ENCODE data around the gene PLEKHD1.
"Not testable (repeated sequence)": the region's sequence is repeated elsewhere in the genome, so short reads cannot be mapped to it uniquely, and the experiment has no call there.

The PLEKHD1 gene

GRCh38 chr14:69484444-69485314 lies at the start of gene PLEKHD1:
PLEKHD1 (plus strand) TSS chr14:69484728; CDS start chr14:69484966, 238 bp downstream.
- no peak for DNase-seq

GRCh38 chr14:69439521-69440270 lies 44.8 kb upstream of the PLEKHD1 start:
- no peak for DNase-seq

GRCh38 chr14:69441948-69442347 lies 42.6 kb upstream of the PLEKHD1 start:
- no peak for DNase-seq

GRCh38 chr14:69443296-69443805 lies 41.2 kb upstream of the PLEKHD1 start:
- DNase-seq = no peak

GRCh38 chr14:69449216-69449615 lies 35.3 kb upstream of the PLEKHD1 start:
- DNase-seq = no peak

GRCh38 chr14:69451941-69452340 lies 32.6 kb upstream of the PLEKHD1 start:
- no peak for DNase-seq

GRCh38 chr14:69458350-69458749 lies 26.2 kb upstream of the PLEKHD1 start:
- DNase-seq = no peak

GRCh38 chr14:69459122-69459521 lies 25.4 kb upstream of the PLEKHD1 start:
- DNase-seq = no peak

- peak; percentile 69 for DNase-seq
Observed at GRCh38 chr14:69460093-69460701, 24.3 kb upstream of the PLEKHD1 start.

GRCh38 chr14:69464379-69464778 lies 20.1 kb upstream of the PLEKHD1 start:
- no peak for DNase-seq

- DNase-seq = no peak
Observed at GRCh38 chr14:69464829-69465228, 19.7 kb upstream of the PLEKHD1 start.

- DNase-seq = no peak
Observed at GRCh38 chr14:69468949-69469348, 15.6 kb upstream of the PLEKHD1 start.

- DNase-seq = no peak
Observed at GRCh38 chr14:69471436-69471835, 13.1 kb upstream of the PLEKHD1 start.

- no peak for DNase-seq
Observed at GRCh38 chr14:69471916-69472315, 12.6 kb upstream of the PLEKHD1 start.

- no peak for DNase-seq
Observed at GRCh38 chr14:69473260-69473659, 11.3 kb upstream of the PLEKHD1 start.

- DNase-seq = no peak
Observed at GRCh38 chr14:69473946-69474345, 10.6 kb upstream of the PLEKHD1 start.

- no peak for DNase-seq
Observed at GRCh38 chr14:69475194-69475818, 9.2 kb upstream of the PLEKHD1 start.

- DNase-seq = not testable (repeated sequence)
Observed at GRCh38 chr14:69476824-69477450, 7.6 kb upstream of the PLEKHD1 start.

GRCh38 chr14:69478055-69478454 lies 6.5 kb upstream of the PLEKHD1 start:
- DNase-seq = not testable (repeated sequence)

GRCh38 chr14:69479696-69480095 lies 4.8 kb upstream of the PLEKHD1 start:
- DNase-seq = no peak

GRCh38 chr14:69480136-69480535 lies 4.4 kb upstream of the PLEKHD1 start:
- no peak for DNase-seq

- no peak for DNase-seq
Observed at GRCh38 chr14:69481815-69482568, 2.5 kb upstream of the PLEKHD1 start.

Measured in CD4-positive, alpha-beta T cell treated with Interleukin-17A for 1 hour (primary cell).